Natural killer cell (primary cell): Measurements from ENCODE around the gene SEMA4C. TPM values are rescaled to one million over a fixed set of nuclear protein-coding genes. Genes with fewer than 3 reads are reported as not detected.

Source experiments
- ATAC-seq, 3 donors: fragments of 150-1000 bp in 2 of 3; fragments of 200-7000 bp in 1 of 3; cut with Tn5 transposase; 1 replicate in 1 of 3; 2 replicates in 2 of 3; pipeline ENCODE4 v1.10.0; 2021; ENCODE audit warnings: mild to moderate bottlenecking in 2 of 3, moderate library complexity in 2 of 3
- DNase-seq, 2 donors: peaks; one replicate each; pipeline versions ENCODE4 v3.0.0 to v3.0.0-alpha.2; 2013 to 2021; ENCODE audit warnings: mixed read lengths in 1 of 2
- H3K27ac ChIP-seq: one replicate; pipeline ENCODE4 v1.5.1; 2013; ENCODE audit warnings: mild to moderate bottlenecking, low read length
- H3K27me3 ChIP-seq: one replicate; pipeline ENCODE4 v1.6.1; 2013; ENCODE audit warnings: low read length; ENCODE audit not compliant: control insufficient read depth, insufficient read depth
- H3K36me3 ChIP-seq: one replicate; pipeline ENCODE4 v1.6.1; 2013; ENCODE audit warnings: low read length; ENCODE audit not compliant: control insufficient read depth, insufficient read depth
- H3K4me1 ChIP-seq: one replicate; pipeline ENCODE4 v1.6.1; 2013; ENCODE audit warnings: low read length; ENCODE audit not compliant: control insufficient read depth, insufficient read depth
- H3K4me3 ChIP-seq: one replicate; pipeline ENCODE4 v1.5.1; 2013; ENCODE audit warnings: low read length
- H3K9me3 ChIP-seq: one replicate; pipeline ENCODE4 v1.6.1; 2013; ENCODE audit warnings: low read length; ENCODE audit not compliant: control insufficient read depth, insufficient read depth
- H3K27ac Mint-ChIP-seq, 2 donors: one replicate each; pipeline ENCODE4 v1.8.0; 2022; ENCODE audit warnings: mild to moderate bottlenecking in 2 of 2, mixed read lengths in 2 of 2, moderate library complexity in 1 of 2
- H3K27me3 Mint-ChIP-seq, 2 donors: one replicate each; pipeline ENCODE4 v1.8.0; 2022; ENCODE audit warnings: low read depth in 2 of 2, mixed read lengths in 2 of 2
- H3K36me3 Mint-ChIP-seq: one replicate; pipeline ENCODE4 v1.8.0; 2022; ENCODE audit warnings: mixed read lengths
- H3K4me1 Mint-ChIP-seq, 2 donors: one replicate each; pipeline ENCODE4 v1.8.0; 2022; ENCODE audit warnings: mixed read lengths in 2 of 2
- H3K4me3 Mint-ChIP-seq: one replicate; pipeline ENCODE4 v1.8.0; 2022; ENCODE audit warnings: mild to moderate bottlenecking, moderate library complexity, mixed read lengths
- H3K9me3 Mint-ChIP-seq, 2 donors: one replicate each; pipeline ENCODE4 v1.8.0; 2022; ENCODE audit warnings: mixed read lengths in 2 of 2
- CTCF ChIP-seq: fragments of 200-600 bp; IDR thresholded peaks from one replicate; pipeline ENCODE4 v1.8.0; 2022; ENCODE audit warnings: antibody characterized with exemption
- WGBS: methylation state at CpG from one replicate; pipeline ENCODE4 v1.1.7; 2013; ENCODE audit warnings: missing lambda C conversion rate; ENCODE audit not compliant: insufficient coverage; 5-methylcytosine and 5-hydroxymethylcytosine counted together
- intact Hi-C: fragments of 100-400 bp; cut with micrococcal nuclease; formaldehyde crosslinking; loops from one replicate; pipeline ENCODE4 v1.14.2; 2022
- total RNA-seq, 4 donors: library from RNA; stranded (reverse); fragments of 120-200 nt in 1 of 4; gene quantifications; one replicate each; pipeline versions ENCODE4 v1.2.3 to v1.2.4, GENCODE V29; 2013 to 2022

Gene SEMA4C
- total RNA-seq, 3 donors from 2014 or later (not counting 1 experiment from before 2014, with no cell fraction given), result 51.8 to 78.1 (median 65.8) TPM

- H3K27ac ChIP-seq, result no peak overlapping the region
Observed at GRCh38 chr2:96887493-96888012, 17.7 kb upstream of the SEMA4C start.

GRCh38 chr2:96885432-96886347 lies 15.8 kb upstream of the SEMA4C start:
- H3K4me1 ChIP-seq, result peaks cover 24% of the 10 kb centered on the region
- no peak for DNase-seq
- intact Hi-C loops, result no loop called here
- no peak overlapping the region for H3K27ac Mint-ChIP-seq
- no peak overlapping the region for H3K4me3 ChIP-seq
- no peaks in the 10 kb centered on the region for H3K27me3 Mint-ChIP-seq
- no peaks in the 10 kb centered on the region for H3K9me3 ChIP-seq
- no peaks in the 10 kb centered on the region for H3K27me3 ChIP-seq
- no peak overlapping the region for H3K4me3 Mint-ChIP-seq
- WGBS, result 92% methylated on average over 23 of the region's 23 CpGs
- H3K4me1 Mint-ChIP-seq, result peaks cover 6 to 18% of the 10 kb centered on the region in 2 donors
- no peak overlapping the region for H3K27ac ChIP-seq
- no peaks in the 10 kb centered on the region for H3K36me3 ChIP-seq
- no peak for TF ChIP-seq CTCF
- H3K36me3 Mint-ChIP-seq, result no peaks in the 10 kb centered on the region
- no peaks in the 10 kb centered on the region for H3K9me3 Mint-ChIP-seq
- peak in 1 of 3 donors; percentile 25 for ATAC-seq

More at GRCh38 chr2:96887493-96888012, 17.7 kb upstream of the SEMA4C start:
- H3K27ac Mint-ChIP-seq, result no peak overlapping the region
- intact Hi-C loops, result no loop called here
- no peaks in the 10 kb centered on the region for H3K36me3 Mint-ChIP-seq
- Histone ChIP-seq H3K27me3 (no peaks in the 10 kb centered on the region), H3K36me3 (no peaks in the 10 kb centered on the region), H3K9me3 (no peaks in the 10 kb centered on the region), H3K4me3 (no peak overlapping the region), H3K4me1 (peaks cover 39% of the 10 kb centered on the region)
- H3K4me3 Mint-ChIP-seq, result no peak overlapping the region
- TF ChIP-seq CTCF, result no peak
- DNase-seq (no peak), ATAC-seq (no peak)
- H3K4me1 Mint-ChIP-seq, result peaks cover 18 to 36% of the 10 kb centered on the region in 2 donors
- H3K27me3 Mint-ChIP-seq, result no peaks in the 10 kb centered on the region
- 89% methylated on average over 18 of the region's 18 CpGs for WGBS
- H3K9me3 Mint-ChIP-seq, result no peaks in the 10 kb centered on the region

- no peaks in the 10 kb centered on the region for H3K36me3 ChIP-seq
- TF ChIP-seq CTCF, result no peak
- ATAC-seq (no peak), DNase-seq (no peak)
- 94% methylated on average over 19 of the region's 19 CpGs for WGBS
- Mint-ChIP-seq H3K9me3 (no peaks in the 10 kb centered on the region), H3K4me1 (peaks cover 6 to 16% of the 10 kb centered on the region in 2 donors), H3K36me3 (no peaks in the 10 kb centered on the region), H3K27ac (no peak overlapping the region), H3K27me3 (no peaks in the 10 kb centered on the region), H3K4me3 (no peak overlapping the region)
- H3K9me3 ChIP-seq, result no peaks in the 10 kb centered on the region
- H3K4me3 ChIP-seq, result no peak overlapping the region
- no peak overlapping the region for H3K27ac ChIP-seq
- peaks cover 24% of the 10 kb centered on the region for H3K4me1 ChIP-seq
- H3K27me3 ChIP-seq, result no peaks in the 10 kb centered on the region
- intact Hi-C loops, result no loop called here
Observed at GRCh38 chr2:96884299-96885094, 14.6 kb upstream of the SEMA4C start.
